Suprapubic skin (tissue), 3 donors: ENCODE data around the gene CDC20B.

ENCODE experiments used
- CTCF ChIP-seq, 2 donors: fragments of 200-600 bp in 1 of 2; fragments of 450-650 bp in 1 of 2; sonication (generic) in 1 of 2; IDR thresholded peaks; one replicate each; pipeline ENCODE4 v1.5.1; 2016 to 2019; ENCODE audit warnings: antibody characterized with exemption in 2 of 2, mild to moderate bottlenecking in 1 of 2, moderate library complexity in 1 of 2
- EP300 ChIP-seq: sonication (generic); formaldehyde crosslinking; IDR thresholded peaks from one replicate; pipeline ENCODE4 v1.6.1; 2017; ENCODE audit warnings: antibody characterized with exemption

- TF ChIP-seq CTCF (IDR thresholded peaks at IDR 0.05) = no peak
- TF ChIP-seq EP300 = no peak
These were observed 76.8 kb downstream of the CDC20B start for GRCh38 chr5:55096182-55096581.
